EL (cell line): ENCODE results near the gene GDF9.

Experiments used
- DNase-seq: peaks from one replicate; pipeline ENCODE4 v3.0.0-alpha.2; 2016

Gene GDF9

DNA sequence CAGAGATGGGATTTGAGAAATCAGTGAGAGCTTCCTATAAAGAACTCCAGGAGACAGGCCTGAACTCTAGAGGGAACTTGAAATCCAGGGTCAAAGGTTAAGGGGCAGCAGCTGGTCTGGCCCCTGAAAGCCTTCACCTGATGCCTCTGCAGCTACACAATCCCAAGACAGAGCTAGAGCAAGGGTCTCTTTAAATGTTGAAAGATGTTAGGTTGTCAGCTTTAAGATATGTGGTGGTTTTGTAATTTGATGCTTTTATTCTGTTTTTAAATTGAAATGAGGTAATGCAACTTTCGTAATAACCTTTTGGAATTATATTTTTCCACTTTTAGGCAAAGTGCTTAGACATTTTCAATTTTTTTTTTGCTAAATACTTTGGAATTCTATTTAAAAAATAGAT lies 50.8 kb downstream of the GDF9 start:
- no peak for DNase-seq

GRCh38 chr5:132814503-132815294 lies 51.6 kb downstream of the GDF9 start:
- no peak for DNase-seq

DNA sequence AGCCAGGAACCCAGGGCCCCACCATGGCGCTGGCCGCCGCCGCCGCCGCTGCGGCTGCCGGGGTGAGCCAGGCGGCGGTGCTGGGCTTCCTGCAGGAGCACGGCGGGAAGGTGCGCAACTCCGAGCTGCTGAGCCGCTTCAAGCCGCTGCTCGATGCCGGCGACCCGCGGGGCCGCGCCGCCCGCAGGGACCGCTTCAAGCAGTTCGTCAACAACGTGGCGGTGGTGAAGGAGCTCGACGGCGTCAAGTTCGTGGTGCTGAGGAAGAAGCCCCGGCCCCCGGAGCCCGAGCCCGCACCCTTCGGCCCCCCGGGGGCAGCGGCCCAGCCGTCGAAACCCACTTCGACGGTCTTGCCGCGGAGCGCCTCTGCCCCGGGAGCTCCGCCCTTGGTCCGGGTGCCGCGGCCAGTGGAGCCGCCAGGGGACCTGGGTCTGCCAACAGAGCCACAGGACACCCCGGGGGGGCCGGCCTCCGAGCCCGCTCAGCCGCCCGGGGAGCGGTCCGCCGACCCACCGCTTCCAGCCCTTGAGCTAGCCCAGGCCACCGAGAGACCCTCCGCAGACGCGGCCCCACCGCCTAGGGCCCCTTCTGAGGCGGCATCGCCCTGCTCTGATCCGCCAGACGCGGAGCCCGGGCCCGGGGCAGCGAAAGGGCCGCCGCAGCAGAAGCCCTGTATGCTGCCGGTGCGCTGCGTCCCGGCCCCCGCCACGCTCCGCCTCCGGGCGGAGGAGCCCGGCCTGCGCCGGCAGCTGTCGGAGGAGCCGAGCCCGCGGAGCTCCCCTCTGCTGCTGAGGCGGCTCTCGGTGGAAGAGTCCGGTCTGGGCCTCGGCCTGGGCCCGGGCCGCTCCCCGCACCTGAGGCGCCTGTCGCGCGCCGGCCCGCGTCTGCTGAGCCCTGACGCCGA lies 52.4 kb downstream of the GDF9 start:
- DNase-seq: peak; percentile 43

DNA sequence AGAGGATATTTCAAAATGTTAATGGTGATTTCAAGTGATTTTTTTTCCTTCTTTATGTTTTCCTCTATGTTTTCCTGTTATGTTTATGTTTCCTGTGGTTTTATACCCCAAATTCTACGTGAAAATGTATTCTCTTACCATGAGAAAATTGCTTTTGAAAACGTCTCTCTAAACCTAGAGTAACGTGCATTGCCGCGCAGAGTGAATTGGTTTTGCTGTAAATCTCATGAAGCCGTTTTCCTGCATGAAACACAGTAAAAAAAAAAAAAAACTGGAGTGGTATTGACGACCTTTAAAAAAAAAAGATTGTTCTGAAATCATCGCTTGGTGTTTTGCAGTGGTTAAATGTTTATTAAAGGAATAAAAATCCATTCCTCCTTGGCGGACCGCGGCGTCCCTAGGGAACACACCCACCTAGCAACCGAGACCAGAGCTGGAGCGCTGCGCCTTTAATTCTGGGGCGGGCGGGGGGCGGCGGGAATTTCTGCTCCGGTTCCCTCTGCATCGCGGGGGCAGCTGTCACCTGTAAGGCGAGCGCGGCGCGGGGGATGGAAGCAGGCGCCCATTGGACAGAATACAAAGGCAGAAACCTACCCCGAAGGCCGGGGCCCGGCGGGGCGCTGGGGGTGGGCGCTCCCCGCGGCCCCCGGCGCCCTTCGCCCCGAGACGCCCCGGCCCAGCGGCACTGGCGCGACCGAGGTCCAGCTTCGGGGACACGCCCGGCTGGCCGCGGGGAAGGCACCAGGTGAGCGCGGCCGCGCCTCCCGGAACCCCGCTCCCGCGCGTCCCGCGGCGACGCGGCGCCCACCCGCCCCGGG lies 53.3 kb downstream of the GDF9 start, which contains the start of gene SOWAHA:
Gene SOWAHA, plus strand, starts transcription at position 522 of the 818 bp plus-strand sequence. CDS start 320 bp downstream, outside the sequence.
- no peak for DNase-seq

- no peak for DNase-seq
These were observed 54.0 kb downstream of the GDF9 start for GRCh38 chr5:132812123-132812765.
